GM19452 (cell line): ENCODE results near the gene CRTAC1.

Experiments
- ATAC-seq: cut with Tn5 transposase; IDR thresholded peaks from one replicate; pipeline ENCODE4 v1.9.1; 2021; ENCODE audit not compliant: unreplicated experiment

The CRTAC1 gene

DNA sequence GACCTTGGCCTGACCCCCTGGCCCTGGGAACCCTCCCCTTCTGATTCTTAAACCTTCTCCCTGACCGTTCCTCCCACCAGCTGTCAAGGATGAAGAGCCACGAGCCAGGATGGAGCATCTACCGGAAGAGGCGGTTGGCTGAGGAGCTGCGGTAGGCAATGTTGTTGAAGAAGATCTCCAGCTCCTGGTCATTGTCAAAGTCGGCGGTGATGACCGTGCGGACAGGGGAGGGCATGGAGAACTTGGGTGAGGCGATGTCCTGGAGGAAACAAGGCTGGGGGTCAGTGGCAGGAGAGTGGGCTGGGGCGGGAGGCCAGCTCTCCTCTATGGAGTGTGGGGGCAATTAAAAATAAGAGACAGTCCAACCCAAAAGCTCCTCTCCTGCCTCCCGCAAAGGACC lies 129.0 kb downstream of the CRTAC1 start:
- no peak for ATAC-seq

DNA sequence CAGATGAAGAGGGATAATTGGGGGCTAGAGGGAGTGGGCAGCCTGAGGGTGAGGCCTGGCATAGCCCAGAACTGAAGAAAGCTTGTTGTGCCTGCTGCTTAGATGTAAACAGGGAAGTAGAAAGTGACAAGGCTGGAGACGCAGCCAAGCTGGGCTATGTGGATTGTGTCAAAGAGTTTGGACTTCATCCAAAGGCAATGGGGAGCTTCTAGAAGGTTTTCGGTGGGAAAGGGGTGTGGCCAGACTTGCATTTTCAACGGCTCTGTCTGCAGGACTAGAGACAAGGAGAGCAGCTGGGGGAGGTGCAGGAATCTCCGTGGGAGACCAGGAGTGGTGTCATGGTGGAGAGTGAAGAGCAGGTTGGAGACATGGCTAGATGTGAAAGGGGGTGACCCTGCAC lies 132.0 kb downstream of the CRTAC1 start:
- no peak for ATAC-seq

DNA sequence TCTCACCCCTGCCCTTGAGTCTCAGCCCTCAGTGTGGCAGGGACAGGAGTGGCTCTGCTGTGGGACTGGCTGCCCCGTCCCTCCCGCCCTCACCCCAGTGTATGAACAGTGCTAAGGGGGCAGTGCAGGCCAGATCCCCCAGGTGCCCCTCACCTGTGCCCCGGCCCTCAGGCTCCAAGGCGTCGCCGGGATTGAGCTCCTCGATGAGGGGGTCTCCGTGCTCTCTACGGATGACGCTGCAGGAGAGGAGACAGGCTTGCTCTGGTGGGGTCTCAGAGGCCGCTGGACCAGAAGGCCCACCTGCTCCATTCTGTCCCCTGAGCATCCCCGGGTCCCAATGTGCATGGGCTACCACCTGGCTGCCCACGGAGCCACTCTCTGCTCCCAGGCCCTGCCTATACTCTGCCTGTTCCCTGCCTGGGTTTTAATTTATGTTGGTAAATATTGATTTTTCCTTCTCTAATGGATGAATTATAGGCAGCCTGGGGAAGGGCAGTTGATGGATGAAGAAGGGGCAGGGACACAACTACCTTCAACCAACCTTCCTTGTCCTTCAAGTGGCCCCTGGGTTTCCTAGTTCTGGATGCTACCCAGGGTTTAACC lies 133.6 kb downstream of the CRTAC1 start:
- no peak for ATAC-seq

DNA sequence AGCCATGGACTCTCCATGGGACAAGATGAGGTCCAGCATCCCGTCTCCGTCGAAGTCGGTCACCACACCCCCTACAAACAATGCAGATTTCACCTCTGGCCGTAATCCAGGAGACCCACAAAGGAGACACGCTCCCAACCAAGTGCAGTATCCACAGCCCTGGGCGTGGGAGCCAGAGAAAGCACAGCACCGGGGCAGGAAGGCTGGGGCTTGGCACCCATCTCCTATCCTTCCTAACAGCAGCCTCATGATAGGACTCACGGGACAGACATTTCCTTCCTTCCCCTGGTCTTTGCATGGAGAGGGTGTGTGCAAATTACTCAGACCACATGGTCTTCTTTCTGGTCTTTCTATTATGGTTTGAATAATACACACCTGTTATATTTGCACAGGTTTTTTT lies 134.5 kb downstream of the CRTAC1 start:
- no peak for ATAC-seq

DNA sequence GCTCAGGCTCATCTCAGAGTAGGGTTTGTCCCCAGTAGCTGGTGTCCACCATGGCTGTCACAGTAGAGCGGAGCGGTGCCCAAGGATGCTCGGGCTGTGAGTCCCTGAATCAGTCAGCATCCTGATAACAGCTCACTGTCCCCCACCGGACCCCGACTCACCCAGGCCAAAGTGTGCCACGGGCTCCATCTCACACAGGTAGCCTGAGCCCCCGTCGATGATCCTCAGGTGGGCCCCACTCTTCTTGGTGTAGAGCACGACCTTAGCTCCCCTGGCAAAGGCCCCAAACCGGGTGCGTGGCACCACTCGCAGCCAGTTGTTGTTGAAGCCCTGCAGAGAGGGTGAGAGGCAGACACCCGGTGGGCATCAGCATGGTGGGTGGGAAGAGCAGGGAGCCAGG lies 135.3 kb downstream of the CRTAC1 start:
- no peak for ATAC-seq

DNA sequence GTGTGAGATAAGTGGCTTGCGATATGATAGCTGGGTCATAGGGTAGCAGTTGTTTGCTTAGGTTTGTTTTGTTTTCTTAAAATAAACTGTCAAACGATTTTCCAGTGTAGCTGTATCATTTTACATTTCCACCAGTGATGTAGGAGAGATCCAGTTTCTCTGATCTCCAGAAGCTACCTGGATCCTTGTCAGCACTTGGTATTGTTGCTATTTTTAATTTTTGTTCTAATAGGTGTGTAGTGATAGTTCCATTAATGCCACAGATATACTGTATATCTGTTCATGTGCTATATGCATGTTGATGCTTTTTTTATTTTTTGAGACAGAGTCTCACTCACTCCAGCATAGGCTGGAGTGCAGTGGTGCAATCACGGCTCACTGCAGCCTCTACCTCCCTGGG lies 136.3 kb downstream of the CRTAC1 start:
- no peak for ATAC-seq

DNA sequence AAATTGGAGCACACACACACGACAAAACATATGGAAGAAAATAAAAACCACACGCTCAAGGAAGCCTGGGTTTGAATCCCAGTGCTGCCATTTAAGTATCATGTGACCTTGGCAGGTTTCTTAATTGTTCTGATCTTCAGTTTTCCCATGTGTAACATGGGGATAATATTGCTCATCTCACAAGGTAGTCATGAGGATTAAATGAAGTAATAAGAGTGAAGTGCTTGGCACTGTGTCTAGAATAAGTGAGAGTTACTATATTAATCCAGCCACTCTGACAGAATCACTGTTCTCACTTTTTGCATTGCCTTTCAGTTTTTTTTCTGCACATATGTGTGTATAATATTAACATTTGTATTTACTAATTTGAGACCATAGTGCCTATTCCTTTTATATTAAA lies 137.5 kb downstream of the CRTAC1 start:
- no peak for ATAC-seq

DNA sequence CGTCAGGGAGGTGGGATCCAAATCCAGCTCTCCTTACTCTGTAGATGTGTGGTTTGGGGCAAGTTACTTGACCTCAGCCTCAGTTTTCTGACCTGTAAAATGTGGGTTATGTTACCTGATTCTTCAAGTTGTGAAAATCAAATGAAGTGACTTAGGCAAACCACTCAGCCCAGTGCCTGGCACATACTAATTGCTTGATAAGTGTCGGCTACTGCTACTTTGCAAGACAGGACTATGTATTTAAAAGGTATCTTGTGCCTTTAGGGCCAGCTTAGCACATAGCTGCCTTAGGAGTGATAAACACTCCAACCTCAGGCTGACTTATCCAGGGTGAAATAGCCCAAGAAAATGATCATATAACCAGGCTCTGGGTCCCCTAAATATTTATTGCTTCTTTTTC lies 137.9 kb downstream of the CRTAC1 start:
- ATAC-seq = no peak

DNA sequence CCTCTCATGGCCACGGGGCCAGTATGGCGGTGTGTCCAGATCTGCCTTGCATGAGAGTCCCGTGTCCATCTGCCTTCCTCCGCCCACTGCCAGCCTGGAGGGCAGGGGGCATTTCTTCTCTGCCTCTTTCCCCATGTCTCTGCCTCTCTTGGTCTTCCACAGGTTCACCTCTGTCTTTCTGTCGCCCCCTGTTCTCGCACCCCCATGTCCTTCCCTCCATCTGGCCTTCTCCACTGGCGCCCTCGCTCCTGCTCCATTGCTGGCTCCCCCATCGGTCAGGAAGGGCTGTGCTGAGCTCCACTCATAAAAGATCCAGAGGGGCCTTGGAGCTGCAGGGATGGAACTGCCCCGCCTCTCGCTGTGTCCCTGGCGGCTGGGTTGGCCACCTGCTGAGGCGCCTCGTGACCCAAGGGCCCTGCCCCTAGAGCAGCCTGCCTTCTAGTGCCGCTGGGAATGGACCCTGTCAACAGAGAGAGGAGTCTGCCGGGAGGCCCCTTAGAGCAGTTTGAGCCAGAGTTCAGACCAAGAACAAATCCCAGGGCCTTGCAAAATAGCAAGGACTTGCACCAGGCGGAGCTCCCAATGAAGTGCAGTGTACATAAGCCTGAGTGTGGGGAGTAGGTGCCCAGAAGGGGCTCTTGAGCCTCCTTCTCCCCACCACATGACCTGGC lies 138.8 kb downstream of the CRTAC1 start:
- ATAC-seq = no peak

DNA sequence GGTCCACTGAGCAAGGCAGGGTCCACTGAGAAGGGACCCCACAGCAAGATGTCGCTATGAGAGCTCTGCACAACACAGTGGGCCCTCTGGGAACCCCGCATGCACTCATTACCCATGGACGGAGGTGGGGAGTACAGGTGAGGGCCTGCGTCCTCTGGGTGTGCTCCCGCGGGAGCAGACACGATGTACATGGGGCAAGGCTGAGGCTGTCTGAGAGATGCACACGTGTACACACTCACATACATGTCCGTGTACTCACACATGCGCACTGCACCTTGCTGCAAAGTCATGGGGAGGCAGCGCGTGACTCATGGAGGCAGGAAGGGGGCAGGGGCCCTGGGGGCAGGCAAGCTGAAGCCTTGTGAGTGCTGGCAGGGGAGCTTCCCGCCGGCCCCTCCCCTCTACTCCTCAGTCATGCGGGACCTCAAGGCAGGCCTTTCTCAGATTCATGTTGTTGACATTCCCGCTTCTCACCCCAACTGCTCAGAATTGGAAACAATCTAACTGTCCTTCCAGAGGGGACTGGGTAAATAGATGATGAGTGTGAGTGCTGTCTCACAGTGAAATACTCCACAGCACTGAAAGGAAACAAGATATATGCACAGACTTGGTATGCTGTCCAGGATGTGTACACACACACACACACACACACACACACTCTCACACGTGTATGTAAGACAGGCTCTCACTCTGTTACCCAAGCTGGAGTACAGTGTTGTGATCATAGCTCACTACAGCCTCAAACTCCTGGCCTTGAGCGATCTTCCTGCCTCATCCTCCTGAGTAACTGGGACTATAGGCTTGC lies 140.8 kb downstream of the CRTAC1 start:
- no peak for ATAC-seq

DNA sequence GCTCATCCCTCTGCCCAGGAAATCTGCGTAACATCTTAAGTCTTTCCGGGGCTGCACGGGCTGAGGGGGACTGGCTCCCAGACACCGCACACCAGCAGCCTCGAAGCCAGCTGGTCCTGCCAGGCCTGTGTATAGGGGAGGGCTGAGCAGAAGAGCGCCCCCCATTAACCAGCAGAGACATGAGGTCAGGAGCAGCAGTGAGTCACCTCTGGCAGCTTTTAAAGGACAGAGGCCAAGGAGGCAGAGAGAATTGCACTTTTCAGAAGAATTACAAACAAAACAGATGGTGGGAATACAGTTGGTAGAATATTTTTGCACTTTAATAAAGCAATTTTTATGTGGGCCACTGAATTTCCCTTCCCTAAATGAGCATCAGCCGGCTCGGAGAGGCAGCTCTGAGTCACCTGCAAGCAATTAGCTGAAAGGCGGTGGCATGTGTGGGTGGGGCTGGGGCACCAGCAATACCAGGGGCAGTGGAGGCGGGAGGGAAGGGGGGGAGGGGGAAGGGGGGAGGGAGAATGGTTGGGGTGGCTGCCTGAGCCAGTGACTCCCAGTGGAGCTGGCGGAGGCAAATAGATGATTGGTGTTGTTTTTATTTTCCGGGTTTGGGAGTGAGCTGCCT lies 141.7 kb downstream of the CRTAC1 start:
- no peak for ATAC-seq

DNA sequence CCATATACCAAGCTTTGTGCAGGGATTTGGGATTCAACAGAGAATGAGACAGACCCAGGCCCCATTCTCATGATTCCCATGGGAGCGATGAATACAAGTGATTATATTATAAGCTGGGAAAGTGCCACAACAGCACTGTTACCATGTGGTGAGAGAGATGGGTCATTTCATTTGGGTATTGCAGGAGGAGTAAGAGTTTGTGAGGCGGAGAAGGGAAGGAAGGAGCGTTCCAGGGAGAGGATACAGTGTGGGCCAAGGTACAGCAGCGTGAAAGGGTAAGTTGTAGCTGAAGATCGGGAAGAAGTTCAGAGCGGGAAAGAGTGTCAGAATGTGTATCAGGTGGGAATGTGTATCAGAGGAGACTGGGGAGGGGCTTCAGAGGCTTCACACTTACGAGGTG lies 142.3 kb downstream of the CRTAC1 start:
- ATAC-seq = no peak

DNA sequence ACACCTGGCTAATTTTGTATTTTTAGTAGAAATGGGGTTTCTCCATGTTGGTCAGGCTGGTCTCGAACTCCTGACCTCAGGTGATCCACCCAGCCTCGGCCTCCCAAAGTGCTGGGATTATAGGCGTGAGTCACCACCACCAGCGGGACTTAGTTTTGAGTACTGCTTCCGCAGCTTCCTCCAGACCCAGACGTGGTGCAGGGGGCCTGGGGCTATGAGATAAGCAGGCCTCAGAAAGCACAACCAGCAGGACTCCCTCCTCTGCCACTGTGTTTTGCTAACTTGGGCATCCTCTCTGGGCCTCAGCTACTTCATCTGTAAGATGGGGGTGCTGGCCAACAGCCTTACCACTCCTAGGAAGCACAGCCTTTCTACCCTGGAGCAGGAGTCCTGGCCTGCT lies 143.0 kb downstream of the CRTAC1 start:
- ATAC-seq = no peak

DNA sequence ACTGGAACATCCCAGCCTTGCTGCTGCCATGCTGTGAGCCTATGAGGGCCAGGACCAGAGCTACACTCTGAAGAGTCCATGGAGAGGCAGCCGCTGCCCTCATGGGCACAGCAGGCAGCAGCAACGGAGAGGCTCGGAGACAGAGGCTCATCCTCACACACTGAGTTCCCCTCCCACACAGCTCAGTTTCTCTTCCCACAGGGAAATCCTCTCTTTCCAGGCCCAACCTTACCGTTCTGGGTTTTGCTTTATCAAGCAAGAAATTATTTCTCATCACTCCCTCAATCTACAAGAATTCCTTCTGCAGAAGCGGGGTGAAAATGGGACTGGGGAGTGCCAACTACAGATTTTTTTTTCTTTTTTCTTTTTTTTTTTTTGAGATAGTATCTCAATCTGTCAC lies 144.1 kb downstream of the CRTAC1 start:
- no peak for ATAC-seq

DNA sequence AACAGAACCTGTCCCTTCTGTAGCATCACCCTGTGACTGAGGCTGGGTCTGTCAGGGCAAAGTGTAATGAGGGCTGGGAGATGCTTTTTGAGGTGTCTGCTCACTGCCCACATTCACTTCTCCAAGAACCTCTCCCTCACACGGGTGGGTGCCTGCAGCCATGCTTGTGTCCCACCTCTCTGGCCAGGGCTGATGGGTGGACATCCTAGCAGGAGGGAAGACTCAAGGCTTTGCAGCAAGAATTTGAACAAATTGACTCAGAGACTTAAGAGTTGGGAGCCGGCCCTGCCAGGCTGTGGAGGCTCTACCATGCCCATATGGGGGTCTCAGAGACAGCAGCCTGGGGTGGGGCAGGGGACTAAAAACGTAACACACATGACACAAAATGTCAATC lies 147.3 kb downstream of the CRTAC1 start:
- ATAC-seq = no peak

DNA sequence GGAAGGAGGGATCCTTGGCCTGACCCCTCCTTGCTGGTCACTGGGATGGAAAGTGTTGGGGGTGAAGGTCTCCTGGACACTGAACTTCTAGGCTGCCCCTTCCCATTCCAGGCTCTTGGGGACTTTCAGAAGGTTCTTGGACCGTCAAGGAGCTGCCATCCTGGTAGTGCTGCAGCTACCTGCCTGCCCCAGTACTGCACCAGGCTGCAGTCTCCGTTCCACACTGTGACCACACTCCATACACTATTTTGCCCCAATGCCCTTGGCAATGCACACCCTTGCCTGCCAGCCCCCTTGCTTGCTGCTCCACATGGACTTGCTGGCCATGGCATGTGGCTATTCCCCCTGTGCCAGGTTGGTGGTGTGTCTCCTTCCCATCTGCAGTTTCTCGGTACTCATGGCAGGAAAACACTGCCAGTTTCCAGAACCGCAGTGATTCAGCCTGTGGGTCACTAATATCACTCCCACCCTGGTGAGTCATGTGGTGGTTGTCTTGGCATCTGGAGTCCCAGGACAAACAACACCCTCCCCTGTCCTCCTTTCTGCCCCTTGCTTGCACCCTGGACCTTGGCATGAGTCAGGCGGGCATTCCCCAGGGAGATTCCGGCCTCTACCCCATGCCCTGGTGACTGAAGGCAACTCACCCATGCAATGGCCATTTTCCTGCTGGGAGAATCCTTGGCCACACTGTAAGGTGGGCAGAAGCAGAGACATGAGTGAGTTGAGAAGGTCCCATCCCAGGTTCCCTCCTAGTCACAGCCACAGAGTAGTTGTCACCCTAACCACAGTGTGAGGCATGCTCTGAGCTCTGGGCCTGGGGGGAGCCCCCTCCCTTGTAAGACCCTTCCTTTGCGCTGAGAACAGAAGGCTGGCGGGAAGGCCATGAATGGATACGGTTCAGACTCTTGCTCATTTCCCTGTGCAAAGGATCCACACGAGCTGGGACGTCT lies 148.0 kb downstream of the CRTAC1 start:
- ATAC-seq = no peak

DNA sequence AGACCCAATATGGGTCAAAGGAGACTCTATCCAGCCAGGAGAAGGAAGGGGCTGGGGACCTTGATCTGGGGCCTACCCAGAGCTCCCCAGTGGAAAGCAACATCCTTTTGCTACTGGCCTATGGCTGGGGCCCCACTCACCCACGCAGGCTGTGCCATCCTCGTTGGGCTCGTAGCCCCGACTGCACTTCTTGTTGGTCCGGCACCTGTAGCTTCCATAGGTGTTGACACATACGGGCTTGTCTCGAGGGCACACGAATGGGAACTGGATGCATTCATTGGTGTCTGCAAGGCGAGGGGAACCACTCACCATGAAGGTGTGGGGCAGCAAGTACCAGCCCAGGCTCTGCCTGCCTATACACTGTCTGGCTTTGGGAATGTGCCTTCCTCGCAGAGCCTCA lies 150.3 kb downstream of the CRTAC1 start:
- no peak for ATAC-seq

DNA sequence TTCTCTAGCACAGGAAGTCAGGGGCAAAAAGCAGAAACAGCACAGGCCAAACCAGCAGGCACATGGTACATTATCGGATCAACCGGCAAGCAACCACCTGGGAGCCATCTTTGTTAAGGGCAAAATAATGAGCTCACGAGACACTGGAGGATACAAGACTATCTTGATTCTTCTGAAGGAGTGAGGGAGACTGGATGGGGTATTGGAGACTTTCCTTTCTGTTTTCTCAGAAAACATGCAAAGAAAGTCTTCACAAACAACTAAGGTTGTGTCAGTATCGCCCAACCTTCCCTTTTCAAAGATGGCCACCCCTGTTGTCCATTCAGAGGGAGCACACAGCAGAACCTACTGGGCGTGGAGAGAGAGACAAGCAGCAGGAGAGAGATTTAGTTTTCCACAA lies 151.2 kb downstream of the CRTAC1 start:
- no peak for ATAC-seq

DNA sequence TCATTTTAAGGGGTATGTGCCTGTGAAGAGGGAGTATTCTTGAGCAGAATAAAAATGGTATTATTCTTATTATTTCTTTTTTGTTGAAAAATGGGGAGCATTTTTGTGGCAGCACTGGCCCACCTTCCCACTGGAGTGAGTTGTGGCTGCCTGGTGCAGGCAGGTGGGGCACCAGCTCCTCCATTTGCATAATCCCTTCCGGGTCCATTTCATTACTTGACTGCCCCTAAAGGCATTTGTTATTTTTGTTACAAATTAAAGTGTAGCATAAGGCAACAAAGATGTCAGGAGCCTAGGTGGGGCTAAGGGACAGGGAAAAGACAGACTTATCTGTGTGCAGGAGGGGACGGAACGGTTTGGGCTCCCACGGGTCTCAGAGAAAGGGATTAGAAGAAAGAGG lies 154.0 kb downstream of the CRTAC1 start:
- no peak for ATAC-seq

DNA sequence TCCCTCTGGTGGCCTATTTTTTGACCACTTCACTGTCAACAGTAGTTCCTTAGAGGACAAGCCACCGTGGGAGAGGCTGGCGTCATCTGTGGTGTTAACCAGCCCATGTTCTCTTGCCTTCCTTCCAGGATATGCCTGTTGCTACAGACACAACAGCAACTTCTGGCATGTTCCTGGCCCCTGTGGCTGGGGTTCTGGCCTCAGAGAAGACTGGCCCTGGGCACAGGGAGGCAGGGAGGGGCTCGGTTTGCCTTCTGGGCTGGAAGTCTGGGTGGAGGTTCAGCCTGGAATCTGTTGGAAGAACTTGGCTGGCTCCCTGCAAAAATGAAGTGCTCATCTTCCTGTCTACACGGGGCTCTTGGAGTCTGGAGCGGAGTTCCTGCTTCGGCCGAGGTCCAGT lies 155.0 kb downstream of the CRTAC1 start:
- no peak for ATAC-seq

DNA sequence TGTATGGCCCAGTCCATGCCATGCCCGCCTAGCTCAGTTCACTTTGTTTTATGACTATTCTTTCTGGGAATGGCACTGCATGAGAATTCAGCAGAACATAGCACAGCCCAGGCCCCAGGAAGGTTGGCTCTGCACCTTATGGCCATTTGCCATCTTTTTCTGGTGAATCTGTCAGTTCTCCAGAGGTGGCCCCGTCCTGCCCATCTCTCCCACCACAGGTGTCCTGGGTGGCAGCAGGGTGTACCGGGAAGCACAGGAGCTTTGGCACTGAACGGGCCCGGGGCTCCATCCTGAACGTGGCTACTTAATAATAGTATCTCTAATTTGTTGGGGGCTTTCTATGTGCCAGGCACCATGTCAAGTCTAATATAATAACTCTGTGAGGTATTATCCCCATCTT lies 156.1 kb downstream of the CRTAC1 start:
- no peak for ATAC-seq
